Measurements from ENCODE around the gene SUN1.

GRCh38 chr7:802500-803242 is 29.6 kb upstream of the SUN1 start:
- no peak for TF ChIP-seq GATA2 (IDR thresholded peaks at IDR 0.05; ENCODE audit: low read depth, low read length)
- no peak for TF ChIP-seq GATA3 (IDR thresholded peaks at IDR 0.05; ENCODE audit: low read depth, low read length)

Data from SH-SY5Y (cell line).